GM12872 (cell line): ENCODE measurements around the gene MYO1E.

ENCODE experiments used
- CTCF ChIP-seq: IDR thresholded peaks from 3 replicates; pipeline ENCODE4 v1.5.1; 2011; ENCODE audit warnings: low read depth, mild to moderate bottlenecking, low read length, moderate library complexity; ENCODE audit not compliant: insufficient read depth

MYO1E gene

DNA sequence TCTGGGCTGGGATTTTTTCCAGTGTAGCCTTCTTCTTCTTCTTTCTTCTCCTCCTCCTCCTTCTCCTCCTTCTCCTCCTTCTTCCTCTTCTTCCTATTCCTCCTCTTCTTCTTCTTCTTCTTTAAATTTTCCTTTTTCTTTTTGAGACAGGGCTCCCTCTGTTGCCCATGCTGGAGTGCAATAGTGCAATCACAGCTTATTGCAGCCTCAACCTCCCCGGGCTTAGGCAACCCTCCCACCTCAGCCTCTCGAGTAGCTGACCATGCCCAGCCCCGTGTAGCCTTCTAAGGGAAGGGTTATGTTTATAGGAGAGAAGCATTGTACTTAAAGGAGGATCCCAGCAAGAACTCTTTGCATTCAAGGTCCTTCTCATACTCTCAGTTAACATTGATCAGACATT, 24.0 kb upstream of the MYO1E start:
- no peak for TF ChIP-seq CTCF

GRCh38 chr15:59396211-59396610, 23.5 kb upstream of the MYO1E start:
- no peak for TF ChIP-seq CTCF

DNA sequence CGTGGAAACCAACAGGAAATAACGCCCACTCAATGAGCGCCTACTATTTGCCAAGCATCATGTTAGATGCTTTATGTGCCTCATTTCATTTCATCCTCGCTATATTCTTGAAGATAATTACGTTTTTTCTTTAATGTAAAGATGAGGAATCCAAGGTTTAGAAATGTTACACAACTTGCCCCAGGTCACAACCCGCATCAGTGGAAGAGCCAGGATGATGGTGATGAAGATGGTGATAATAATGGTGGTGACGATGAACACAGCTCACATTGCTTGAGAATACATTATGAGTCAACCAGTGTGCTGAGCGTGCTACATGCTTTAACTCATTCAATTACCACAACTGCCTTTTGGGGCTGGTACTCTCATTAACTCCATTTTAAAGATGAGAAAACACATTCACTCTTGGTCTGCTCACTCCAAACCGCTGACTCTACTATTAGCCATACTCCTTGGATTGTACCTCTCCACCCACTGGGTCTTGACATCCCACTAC, 21.5 kb upstream of the MYO1E start:
- no peak for TF ChIP-seq CTCF

- no peak for TF ChIP-seq CTCF
Measured at GRCh38 chr15:59392299-59392698, 19.6 kb upstream of the MYO1E start.

DNA sequence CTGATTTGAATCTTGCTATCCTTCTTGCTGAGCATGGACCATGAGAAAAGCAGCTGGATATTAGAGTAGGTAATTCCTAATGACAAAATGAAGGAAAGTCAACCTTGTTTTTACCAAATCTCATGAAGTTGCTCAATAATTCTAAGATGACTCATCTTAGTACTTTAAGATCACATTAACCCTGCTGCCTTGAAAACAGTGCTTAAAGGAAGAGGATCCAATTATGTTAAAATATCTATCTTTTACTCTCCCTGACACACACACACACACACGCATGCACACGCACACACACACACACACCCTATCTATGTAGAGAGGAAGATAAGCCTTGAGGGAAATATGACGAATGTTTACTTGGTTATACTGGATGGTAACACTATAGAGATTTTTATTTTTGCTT, 16.0 kb upstream of the MYO1E start:
- TF ChIP-seq CTCF: no peak

DNA sequence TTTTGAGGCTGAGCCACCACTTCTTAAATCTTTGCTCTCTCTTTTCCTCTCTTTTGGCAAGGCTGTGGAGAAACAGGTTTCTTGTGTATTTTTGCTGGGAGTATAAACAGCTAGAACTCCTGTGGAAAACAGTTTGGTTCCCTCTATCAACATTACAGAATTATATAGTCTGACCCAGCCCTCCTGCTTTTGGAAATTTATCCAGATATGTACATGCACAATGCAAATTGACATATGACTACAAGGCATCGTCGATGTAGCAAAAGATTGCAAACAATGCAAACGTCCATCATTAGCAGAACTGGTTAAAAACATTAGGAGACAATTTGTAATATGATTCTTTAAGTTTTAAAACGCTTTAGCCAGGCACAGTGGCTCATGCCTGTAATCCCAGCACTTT, 12.5 kb upstream of the MYO1E start:
- no peak for TF ChIP-seq CTCF

DNA sequence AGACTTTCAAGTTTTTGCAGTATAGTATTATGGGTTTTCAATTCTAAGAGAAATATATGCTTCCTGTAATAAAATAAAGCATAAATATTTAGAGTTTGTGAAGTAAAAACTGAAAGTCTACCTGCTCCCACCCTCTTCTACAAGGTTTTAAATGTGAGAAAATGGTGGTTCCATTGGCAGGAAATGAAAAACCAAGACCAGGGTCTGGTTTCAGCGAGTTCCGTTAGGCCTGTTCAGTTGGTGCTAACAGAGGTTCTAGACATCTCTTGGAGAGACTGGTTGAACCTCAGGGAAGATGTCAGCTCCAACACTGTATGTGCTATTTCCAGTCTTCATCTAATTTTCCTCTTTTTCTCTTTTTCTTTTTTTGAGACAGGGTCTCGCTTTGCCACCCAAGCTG, 11.8 kb upstream of the MYO1E start:
- no peak for TF ChIP-seq CTCF
